GM19025 (cell line): ENCODE data around the gene AIMP1.

Source experiments
- ATAC-seq: cut with Tn5 transposase; IDR thresholded peaks from one replicate; pipeline ENCODE4 v1.9.1; 2021; ENCODE audit warnings: mild to moderate bottlenecking, low read depth, moderate library complexity; ENCODE audit not compliant: unreplicated experiment

AIMP1 gene

GRCh38 chr4:106315968-106316772, at the start of gene AIMP1, which contains the start of gene TBCK:
AIMP1 (plus strand) TSS chr4:106316550; CDS start chr4:106325010, 8,460 bp downstream.
TBCK (minus strand) TSS chr4:106316209; CDS start chr4:106308960, 7,249 bp downstream.
- ATAC-seq, result peak; percentile 72

GRCh38 chr4:106268786-106269185, 47.6 kb upstream of the AIMP1 start:
- no peak for ATAC-seq

GRCh38 chr4:106269711-106270110, 46.6 kb upstream of the AIMP1 start:
- ATAC-seq, result no peak

- no peak for ATAC-seq
Observed at GRCh38 chr4:106270736-106271135, 45.6 kb upstream of the AIMP1 start.

- ATAC-seq, result no peak
Observed at GRCh38 chr4:106273831-106274230, 42.5 kb upstream of the AIMP1 start.

GRCh38 chr4:106277140-106277675, 39.1 kb upstream of the AIMP1 start:
- no peak for ATAC-seq

- ATAC-seq, result no peak
Observed at GRCh38 chr4:106284227-106284626, 32.1 kb upstream of the AIMP1 start.

- no peak for ATAC-seq
Observed at GRCh38 chr4:106286611-106287010, 29.7 kb upstream of the AIMP1 start.

- no peak for ATAC-seq
Observed at GRCh38 chr4:106287353-106287969, 28.9 kb upstream of the AIMP1 start.

GRCh38 chr4:106289737-106290136, 26.6 kb upstream of the AIMP1 start:
- ATAC-seq, result no peak

- no peak for ATAC-seq
Observed at GRCh38 chr4:106291678-106292077, 24.7 kb upstream of the AIMP1 start.

- ATAC-seq, result no peak
Observed at GRCh38 chr4:106294062-106294461, 22.3 kb upstream of the AIMP1 start.

- no peak for ATAC-seq
Observed at GRCh38 chr4:106297245-106298035, 18.9 kb upstream of the AIMP1 start.

- ATAC-seq, result no peak
Observed at GRCh38 chr4:106299977-106300376, 16.4 kb upstream of the AIMP1 start.

- no peak for ATAC-seq
Observed at GRCh38 chr4:106301393-106302061, 14.8 kb upstream of the AIMP1 start.

- no peak for ATAC-seq
Observed at GRCh38 chr4:106302062-106302438, 14.3 kb upstream of the AIMP1 start.

GRCh38 chr4:106303548-106304281, 12.6 kb upstream of the AIMP1 start:
- no peak for ATAC-seq

GRCh38 chr4:106304632-106305031, 11.7 kb upstream of the AIMP1 start:
- ATAC-seq, result no peak

GRCh38 chr4:106305435-106306055, 10.8 kb upstream of the AIMP1 start:
- ATAC-seq, result no peak
